Transverse colon (tissue), 4 donors: ENCODE data around the gene CTXN3.

Experiments
- POLR2A ChIP-seq: fragments of 450-650 bp; IDR thresholded peaks from one replicate; pipeline ENCODE4 v1.6.1; 2016; ENCODE audit warnings: antibody characterized with exemption, mild to moderate bottlenecking, moderate library complexity
- POLR2AphosphoS5 ChIP-seq, 3 donors: sonication (generic); formaldehyde crosslinking; IDR thresholded peaks; one replicate each; pipeline ENCODE4 v1.6.1; 2016; ENCODE audit warnings: antibody characterized with exemption in 3 of 3
- TF ChIP-seq, protein P1 (sequence below), 5 experiments: fragments of 200-600 bp in 3 of 5; fragments of 450-650 bp in 2 of 5; sonication (generic) in 3 of 5; IDR thresholded peaks; 1 replicate in 2 of 5; 2 replicates in 3 of 5; pipeline ENCODE4 v1.5.1; 2016 to 2017; ENCODE audit warnings: antibody characterized with exemption in 5 of 5, inconsistent platforms in 3 of 5, mild to moderate bottlenecking in 2 of 5, moderate library complexity in 1 of 5

DNA sequence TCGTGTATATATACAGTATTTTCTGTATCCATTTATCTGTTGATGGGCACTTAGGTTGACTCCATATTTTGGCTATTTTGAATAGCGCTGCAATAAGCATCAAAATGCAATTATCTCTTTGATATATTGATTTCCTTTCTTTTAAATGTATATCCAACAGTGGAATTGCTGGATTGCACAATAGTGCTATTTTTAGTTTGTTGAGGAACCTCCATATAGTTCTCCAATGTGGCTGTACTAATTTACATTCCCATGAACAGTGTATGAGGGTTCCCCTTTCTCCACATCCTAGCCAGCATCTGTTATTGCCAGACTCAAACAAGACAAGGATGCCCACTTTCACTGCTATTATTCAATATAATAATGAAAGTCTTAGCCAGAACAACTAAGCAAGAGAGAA is 9.1 kb upstream of the CTXN3 start:
- TF ChIP-seq, protein P1, sequence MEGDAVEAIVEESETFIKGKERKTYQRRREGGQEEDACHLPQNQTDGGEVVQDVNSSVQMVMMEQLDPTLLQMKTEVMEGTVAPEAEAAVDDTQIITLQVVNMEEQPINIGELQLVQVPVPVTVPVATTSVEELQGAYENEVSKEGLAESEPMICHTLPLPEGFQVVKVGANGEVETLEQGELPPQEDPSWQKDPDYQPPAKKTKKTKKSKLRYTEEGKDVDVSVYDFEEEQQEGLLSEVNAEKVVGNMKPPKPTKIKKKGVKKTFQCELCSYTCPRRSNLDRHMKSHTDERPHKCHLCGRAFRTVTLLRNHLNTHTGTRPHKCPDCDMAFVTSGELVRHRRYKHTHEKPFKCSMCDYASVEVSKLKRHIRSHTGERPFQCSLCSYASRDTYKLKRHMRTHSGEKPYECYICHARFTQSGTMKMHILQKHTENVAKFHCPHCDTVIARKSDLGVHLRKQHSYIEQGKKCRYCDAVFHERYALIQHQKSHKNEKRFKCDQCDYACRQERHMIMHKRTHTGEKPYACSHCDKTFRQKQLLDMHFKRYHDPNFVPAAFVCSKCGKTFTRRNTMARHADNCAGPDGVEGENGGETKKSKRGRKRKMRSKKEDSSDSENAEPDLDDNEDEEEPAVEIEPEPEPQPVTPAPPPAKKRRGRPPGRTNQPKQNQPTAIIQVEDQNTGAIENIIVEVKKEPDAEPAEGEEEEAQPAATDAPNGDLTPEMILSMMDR (IDR thresholded peaks at IDR 0.05) = no peak
- TF ChIP-seq POLR2A (no peak), POLR2AphosphoS5 (IDR thresholded peaks at IDR 0.05) (no peak)
